ENCODE results near the gene LRRC32. TPM values are rescaled to one million over a fixed set of nuclear protein-coding genes. Genes with fewer than 3 reads are reported as not detected.

The LRRC32 gene
- total RNA-seq, 2 experiments from 2014 or later: 1.8 to 2.4 TPM

DNA sequence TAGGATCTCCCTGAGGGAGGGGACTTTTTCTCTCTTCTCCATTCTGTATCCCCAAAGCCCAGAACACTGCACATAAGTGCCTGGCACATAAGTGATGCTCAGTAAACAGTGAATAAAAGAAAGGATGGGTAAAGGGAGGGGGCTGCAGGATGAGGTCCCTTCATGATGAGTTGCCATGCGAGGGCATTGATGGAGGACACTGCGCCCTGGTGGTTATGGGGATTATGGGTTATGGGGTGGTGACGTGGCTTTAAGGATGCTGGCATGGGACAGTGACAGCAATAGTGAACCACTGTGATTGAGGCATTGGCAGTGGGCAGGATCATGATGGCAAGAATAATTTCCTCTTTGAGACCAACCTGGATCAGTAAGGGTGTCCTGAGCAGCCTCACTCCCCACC, 43.9 kb upstream of the LRRC32 start:
- Mint-ChIP-seq H3K27ac (no peak overlapping the region), H3K4me1 (ENCODE audit: low read depth) (no peaks in the 10 kb centered on the region), H3K9me3 (no peaks in the 10 kb centered on the region), H3K27me3 (no peaks in the 10 kb centered on the region), H3K36me3 (ENCODE audit: low read depth) (no peaks in the 10 kb centered on the region), H3K4me3 (no peak overlapping the region)
- TF ChIP-seq, protein P1, sequence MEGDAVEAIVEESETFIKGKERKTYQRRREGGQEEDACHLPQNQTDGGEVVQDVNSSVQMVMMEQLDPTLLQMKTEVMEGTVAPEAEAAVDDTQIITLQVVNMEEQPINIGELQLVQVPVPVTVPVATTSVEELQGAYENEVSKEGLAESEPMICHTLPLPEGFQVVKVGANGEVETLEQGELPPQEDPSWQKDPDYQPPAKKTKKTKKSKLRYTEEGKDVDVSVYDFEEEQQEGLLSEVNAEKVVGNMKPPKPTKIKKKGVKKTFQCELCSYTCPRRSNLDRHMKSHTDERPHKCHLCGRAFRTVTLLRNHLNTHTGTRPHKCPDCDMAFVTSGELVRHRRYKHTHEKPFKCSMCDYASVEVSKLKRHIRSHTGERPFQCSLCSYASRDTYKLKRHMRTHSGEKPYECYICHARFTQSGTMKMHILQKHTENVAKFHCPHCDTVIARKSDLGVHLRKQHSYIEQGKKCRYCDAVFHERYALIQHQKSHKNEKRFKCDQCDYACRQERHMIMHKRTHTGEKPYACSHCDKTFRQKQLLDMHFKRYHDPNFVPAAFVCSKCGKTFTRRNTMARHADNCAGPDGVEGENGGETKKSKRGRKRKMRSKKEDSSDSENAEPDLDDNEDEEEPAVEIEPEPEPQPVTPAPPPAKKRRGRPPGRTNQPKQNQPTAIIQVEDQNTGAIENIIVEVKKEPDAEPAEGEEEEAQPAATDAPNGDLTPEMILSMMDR (IDR thresholded peaks at IDR 0.05): no peak
- Histone ChIP-seq H3K27ac (ENCODE audit: low read depth in 1 of 2, low read length in 2 of 2) (no peak overlapping the region), H3K9me3 (ENCODE audit: control insufficient read depth in 1 of 2, insufficient read depth in 1 of 2, low read length in 2 of 2) (no peaks in the 10 kb centered on the region), H3K27me3 (ENCODE audit: control insufficient read depth in 1 of 2, insufficient read depth in 2 of 2, low read length in 2 of 2) (no peaks in the 10 kb centered on the region), H3K4me3 (ENCODE audit: low read length) (no peak overlapping the region), H3K36me3 (ENCODE audit: insufficient read depth, low read length) (no peaks in the 10 kb centered on the region), H3K4me1 (ENCODE audit: insufficient read depth, low read length) (no peaks in the 10 kb centered on the region)
- ChIA-PET POLR2A (no interaction called here), CTCF (no interaction called here)
- no peak for DNase-seq
- no peak for ATAC-seq (ENCODE audit: poor library complexity)
- intact Hi-C loops (cut with DNase I, micrococcal nuclease): no loop called here

DNA sequence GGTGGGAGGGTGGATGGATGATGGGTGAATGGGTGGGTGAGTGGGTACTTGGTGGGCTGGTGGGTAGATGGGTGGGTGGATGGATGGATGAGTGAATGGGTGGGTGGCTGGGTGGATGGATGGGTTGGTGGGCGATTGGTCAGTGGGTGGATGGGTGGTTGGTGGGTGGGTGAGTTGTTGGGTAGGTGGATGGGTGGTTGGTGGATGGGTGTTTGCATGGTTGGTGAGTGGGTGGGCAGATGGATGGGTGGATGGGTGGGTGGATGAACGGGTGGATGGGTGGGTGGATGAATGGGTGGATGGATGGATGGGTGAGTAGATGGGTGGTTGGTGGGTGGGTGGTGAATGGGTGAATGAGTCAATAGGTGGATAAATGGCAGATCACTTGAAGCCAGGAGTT, 43.0 kb upstream of the LRRC32 start:
- H3K27me3 ChIP-seq (ENCODE audit: control insufficient read depth in 1 of 2, insufficient read depth in 2 of 2, low read length in 2 of 2): no peaks in the 10 kb centered on the region
- H3K4me3 Mint-ChIP-seq: no peak overlapping the region
- ATAC-seq (ENCODE audit: poor library complexity): no peak
- ChIA-PET POLR2A (no interaction called here), CTCF (no interaction called here)
- no peaks in the 10 kb centered on the region for H3K36me3 Mint-ChIP-seq (ENCODE audit: low read depth)
- H3K27ac ChIP-seq (ENCODE audit: low read depth in 1 of 2, low read length in 2 of 2): no peak overlapping the region
- H3K4me1 ChIP-seq (ENCODE audit: insufficient read depth, low read length): no peaks in the 10 kb centered on the region
- H3K27ac Mint-ChIP-seq: no peak overlapping the region
- no peak for DNase-seq
- H3K4me3 ChIP-seq (ENCODE audit: low read length): no peak overlapping the region
- intact Hi-C loops (cut with DNase I, micrococcal nuclease): no loop called here
- no peaks in the 10 kb centered on the region for H3K9me3 Mint-ChIP-seq
- H3K36me3 ChIP-seq (ENCODE audit: insufficient read depth, low read length): no peaks in the 10 kb centered on the region
- no peaks in the 10 kb centered on the region for H3K27me3 Mint-ChIP-seq
- no peaks in the 10 kb centered on the region for H3K9me3 ChIP-seq (ENCODE audit: control insufficient read depth in 1 of 2, insufficient read depth in 1 of 2, low read length in 2 of 2)
- H3K4me1 Mint-ChIP-seq (ENCODE audit: low read depth): no peaks in the 10 kb centered on the region
- TF ChIP-seq, protein P1 (IDR thresholded peaks at IDR 0.05): no peak

DNA sequence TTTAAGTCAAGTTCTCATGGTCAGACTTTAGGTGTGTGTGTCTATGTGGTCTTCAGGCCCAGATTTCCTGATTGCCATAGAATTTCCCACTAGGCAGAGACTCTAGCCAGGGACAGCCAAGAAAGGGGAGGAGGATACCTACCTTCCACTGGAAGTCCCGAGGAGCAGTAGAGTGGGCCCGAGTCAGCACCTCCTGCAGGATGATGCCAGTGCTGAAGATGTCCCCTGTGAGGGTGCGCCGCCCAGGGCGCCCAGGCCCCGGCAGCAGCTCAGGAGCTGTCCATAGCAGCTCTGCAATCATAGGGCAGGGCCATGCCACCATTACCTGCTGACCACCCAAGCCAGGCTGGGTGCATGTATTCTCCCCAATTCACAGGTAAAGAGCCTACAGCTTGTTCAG, 41.6 kb upstream of the LRRC32 start:
- no peak overlapping the region for H3K4me3 Mint-ChIP-seq

More for the DNA sequence above, 41.6 kb upstream of the LRRC32 start:
- ChIA-PET POLR2A (no interaction called here), CTCF (no interaction called here)
- H3K27ac ChIP-seq (ENCODE audit: low read depth in 1 of 2, low read length in 2 of 2): no peak overlapping the region
- TF ChIP-seq, protein P1 (IDR thresholded peaks at IDR 0.05): no peak
- H3K9me3 Mint-ChIP-seq: no peaks in the 10 kb centered on the region
- no peak overlapping the region for H3K4me3 ChIP-seq (ENCODE audit: low read length)
- intact Hi-C loops (cut with DNase I, micrococcal nuclease): no loop called here
- no peaks in the 10 kb centered on the region for H3K36me3 Mint-ChIP-seq (ENCODE audit: low read depth)
- no peaks in the 10 kb centered on the region for H3K4me1 Mint-ChIP-seq (ENCODE audit: low read depth)
- H3K27me3 Mint-ChIP-seq: no peaks in the 10 kb centered on the region
- H3K27ac Mint-ChIP-seq: no peak overlapping the region
- no peaks in the 10 kb centered on the region for H3K36me3 ChIP-seq (ENCODE audit: insufficient read depth, low read length)
- no peak for ATAC-seq (ENCODE audit: poor library complexity)
- DNase-seq: no peak
- H3K9me3 ChIP-seq (ENCODE audit: control insufficient read depth in 1 of 2, insufficient read depth in 1 of 2, low read length in 2 of 2): no peaks in the 10 kb centered on the region
- H3K27me3 ChIP-seq (ENCODE audit: control insufficient read depth in 1 of 2, insufficient read depth in 2 of 2, low read length in 2 of 2): no peaks in the 10 kb centered on the region
- no peaks in the 10 kb centered on the region for H3K4me1 ChIP-seq (ENCODE audit: insufficient read depth, low read length)
